PC-9 (cell line): ENCODE measurements around the gene PDE4C.

ENCODE experiments used
- CTCF ChIP-seq: fragments of 200-600 bp; sonication (generic); conservative IDR thresholded peaks from 2 replicates; pipeline ENCODE4 v1.6.1; 2017; ENCODE audit warnings: mixed run types, antibody characterized with exemption, mild to moderate bottlenecking, moderate library complexity
- EZH2 ChIP-seq: fragments of 200-600 bp; sonication (generic); IDR thresholded peaks from 2 replicates; pipeline ENCODE4 v1.8.0; 2017; ENCODE audit warnings: antibody characterized with exemption, low read depth

- TF ChIP-seq CTCF (no peak), EZH2 (no peak)
Measured at GRCh38 chr19:18266771-18267686, 40.8 kb upstream of the PDE4C start.
